Measurements from ENCODE around the gene MAPK1. TPM values are rescaled to one million over a fixed set of nuclear protein-coding genes. Genes with fewer than 3 reads are reported as not detected.
A peak's percentile ranks its signal among the peaks of the same experiment; 100 is the strongest.
"Not testable (repeated sequence)": the region's sequence is repeated elsewhere in the genome, so short reads cannot be mapped to it uniquely, and the experiment has no call there.

The MAPK1 gene
- total RNA-seq, 1 experiment from 2014 or later: 50.0 TPM

- no peak for DNase-seq (ENCODE audit: extremely low read depth, low read depth)
Observed at GRCh38 chr22:21730535-21731308, 136.7 kb downstream of the MAPK1 start.

- not testable (repeated sequence) for DNase-seq (ENCODE audit: extremely low read depth, low read depth)
Observed at GRCh38 chr22:21729184-21729583, 138.3 kb downstream of the MAPK1 start.

GRCh38 chr22:21728270-21728669, 139.2 kb downstream of the MAPK1 start:
- DNase-seq (ENCODE audit: extremely low read depth, low read depth): no peak

GRCh38 chr22:21727768-21728167, 139.7 kb downstream of the MAPK1 start:
- DNase-seq (ENCODE audit: extremely low read depth, low read depth): no peak

- DNase-seq (ENCODE audit: extremely low read depth, low read depth): no peak
Observed at GRCh38 chr22:21727159-21727558, 140.3 kb downstream of the MAPK1 start.

GRCh38 chr22:21726650-21727049, 140.8 kb downstream of the MAPK1 start:
- DNase-seq (ENCODE audit: extremely low read depth, low read depth): peak; percentile 27

GRCh38 chr22:21725956-21726649, 141.3 kb downstream of the MAPK1 start:
- no peak for DNase-seq (ENCODE audit: extremely low read depth, low read depth)

- not testable (repeated sequence) for DNase-seq (ENCODE audit: extremely low read depth, low read depth)
Observed at GRCh38 chr22:21724496-21724895, 142.9 kb downstream of the MAPK1 start.

GRCh38 chr22:21721195-21721852, 146.1 kb downstream of the MAPK1 start:
- not testable (repeated sequence) for DNase-seq (ENCODE audit: extremely low read depth, low read depth)

GRCh38 chr22:21720191-21720859, 147.1 kb downstream of the MAPK1 start:
- not testable (repeated sequence) for DNase-seq (ENCODE audit: extremely low read depth, low read depth)

- no peak for DNase-seq (ENCODE audit: extremely low read depth, low read depth)
Observed at GRCh38 chr22:21719024-21719423, 148.4 kb downstream of the MAPK1 start.

GRCh38 chr22:21718499-21718898, 148.9 kb downstream of the MAPK1 start:
- DNase-seq (ENCODE audit: extremely low read depth, low read depth): no peak

- DNase-seq (ENCODE audit: extremely low read depth, low read depth): not testable (repeated sequence)
Observed at GRCh38 chr22:21716395-21717122, 150.9 kb downstream of the MAPK1 start.

- DNase-seq (ENCODE audit: extremely low read depth, low read depth): no peak
Observed at GRCh38 chr22:21714786-21715185, 152.7 kb downstream of the MAPK1 start.

GRCh38 chr22:21714059-21714770, 153.2 kb downstream of the MAPK1 start:
- DNase-seq (ENCODE audit: extremely low read depth, low read depth): no peak

GRCh38 chr22:21713428-21714058, 153.9 kb downstream of the MAPK1 start:
- DNase-seq (ENCODE audit: extremely low read depth, low read depth): no peak

GRCh38 chr22:21712751-21713427, 154.6 kb downstream of the MAPK1 start:
- peak; percentile 60 for DNase-seq (ENCODE audit: extremely low read depth, low read depth)

- DNase-seq (ENCODE audit: extremely low read depth, low read depth): no peak
Observed at GRCh38 chr22:21711851-21712250, 155.6 kb downstream of the MAPK1 start.

- DNase-seq (ENCODE audit: extremely low read depth, low read depth): no peak
Observed at GRCh38 chr22:21710156-21710555, 157.3 kb downstream of the MAPK1 start.

Data from NCI-H460 (cell line).